Measurements from ENCODE around the gene BTC.

GRCh38 chr4:74830928-74831327, 36.6 kb upstream of the BTC start:
- TF ChIP-seq CTCF (IDR thresholded peaks at IDR 0.05) (no peak), POLR2A (IDR thresholded peaks at IDR 0.05; ENCODE audit: low read depth) (no peak)
